ENCODE results near the gene STARD13.

STARD13 gene

DNA sequence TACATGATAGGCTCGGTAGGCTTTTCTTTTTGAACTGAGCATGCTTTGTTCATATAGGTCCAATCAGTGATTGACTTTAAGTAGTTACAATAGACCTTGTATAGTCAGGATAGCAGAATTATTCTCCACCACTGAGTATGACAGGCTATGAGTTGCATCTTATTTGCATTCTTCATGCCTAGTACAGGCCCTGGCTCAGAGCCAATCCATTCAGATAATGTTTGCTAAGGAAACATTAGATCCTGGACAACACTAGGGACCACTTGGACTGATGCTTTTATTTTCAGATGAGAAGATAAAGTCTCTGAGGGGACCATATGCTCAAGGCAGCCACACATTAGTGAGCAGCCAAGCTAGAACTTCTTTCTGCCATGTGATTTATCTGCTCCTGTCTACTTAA lies 135.4 kb downstream of the STARD13 start:
- Mint-ChIP-seq H3K27ac (no peak overlapping the region), H3K36me3 (ENCODE audit: low read depth) (no peaks in the 10 kb centered on the region), H3K4me1 (ENCODE audit: low read depth) (peaks cover 12% of the 10 kb centered on the region), H3K9me3 (no peaks in the 10 kb centered on the region), H3K27me3 (peaks cover 25% of the 10 kb centered on the region), H3K4me3 (no peak overlapping the region)
- no peak for DNase-seq

DNA sequence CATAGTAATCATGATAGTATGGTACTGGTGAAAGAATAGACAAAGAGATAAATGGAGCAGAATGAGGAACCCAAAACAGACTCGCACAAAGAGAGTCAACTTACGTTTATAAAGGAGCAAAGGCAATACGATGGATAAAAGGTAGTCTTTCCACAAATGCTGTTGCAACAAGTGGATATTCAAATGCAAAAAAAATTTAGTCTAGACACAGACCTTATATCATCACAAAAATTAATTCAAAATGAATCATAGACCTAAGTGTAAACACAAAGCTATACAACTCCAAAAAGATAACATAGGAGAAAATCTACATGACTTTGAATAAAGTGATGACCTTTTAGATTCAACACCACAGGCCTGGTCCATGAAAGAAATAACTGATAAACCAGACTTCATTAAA lies 137.7 kb downstream of the STARD13 start:
- Mint-ChIP-seq H3K4me3 (no peak overlapping the region), H3K27ac (no peak overlapping the region), H3K27me3 (peaks cover 39% of the 10 kb centered on the region), H3K9me3 (no peaks in the 10 kb centered on the region), H3K36me3 (ENCODE audit: low read depth) (no peaks in the 10 kb centered on the region), H3K4me1 (ENCODE audit: low read depth) (peaks cover 17% of the 10 kb centered on the region)
- no peak for DNase-seq

DNA sequence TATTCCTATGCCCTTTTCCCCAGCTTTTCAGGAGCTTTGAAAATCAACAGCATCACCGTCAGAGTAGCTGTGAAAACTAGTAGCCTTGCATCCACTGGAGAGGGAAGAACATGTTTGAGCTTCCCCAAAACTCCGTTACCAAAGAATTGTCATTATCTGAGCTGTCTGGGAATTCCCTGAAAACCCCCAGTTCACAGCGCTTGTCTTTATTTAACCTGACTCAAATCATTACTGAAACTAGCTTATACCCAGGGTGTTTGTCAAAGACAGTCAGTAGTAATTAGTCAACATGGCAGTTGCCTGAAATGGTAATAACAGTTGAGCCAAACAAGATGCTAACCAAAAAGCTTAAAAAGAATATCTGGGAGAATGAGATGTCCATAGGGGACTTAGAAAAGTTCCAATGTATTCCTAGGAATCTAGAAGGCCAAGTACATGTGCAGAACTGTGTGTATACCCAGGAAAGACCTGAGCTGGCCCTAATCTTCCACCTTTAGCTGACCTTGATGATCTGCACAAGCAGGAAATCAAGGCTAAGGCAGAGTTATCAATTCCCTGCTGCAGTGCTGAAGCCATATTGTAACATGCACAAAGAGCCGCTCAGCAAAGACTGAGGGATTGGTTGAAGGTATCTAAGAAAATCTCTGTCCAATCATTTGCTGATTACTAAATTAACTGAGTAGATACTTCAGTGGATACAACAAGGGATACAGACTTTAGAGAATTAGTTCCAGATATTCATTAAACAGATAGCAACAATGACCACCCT lies 138.5 kb downstream of the STARD13 start:
- H3K27me3 Mint-ChIP-seq: peaks cover 46% of the 10 kb centered on the region
- peak overlapping the region; percentile 47 for H3K27ac Mint-ChIP-seq
- DNase-seq: no peak
- no peaks in the 10 kb centered on the region for H3K9me3 Mint-ChIP-seq
- peaks cover 17% of the 10 kb centered on the region for H3K4me1 Mint-ChIP-seq (ENCODE audit: low read depth)
- H3K36me3 Mint-ChIP-seq (ENCODE audit: low read depth): no peaks in the 10 kb centered on the region
- H3K4me3 Mint-ChIP-seq: no peak overlapping the region

DNA sequence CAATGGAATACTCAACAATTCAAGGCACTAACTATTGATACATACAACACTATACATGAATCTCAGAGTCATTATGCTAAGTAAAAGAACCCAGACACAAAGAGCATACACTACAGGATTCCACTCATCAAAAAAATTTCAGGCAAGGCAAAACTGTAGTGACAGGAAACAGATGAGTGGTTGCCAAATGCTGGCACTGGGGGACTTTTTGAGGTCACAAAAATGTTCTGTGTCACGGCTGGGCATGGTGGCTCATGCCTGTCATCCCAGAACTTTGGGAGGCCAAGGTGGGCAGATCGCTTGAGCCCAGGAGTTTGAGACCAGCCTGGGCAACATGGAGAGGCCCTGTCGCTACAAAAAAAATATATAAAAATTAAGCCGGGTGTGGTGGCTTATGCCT lies 139.9 kb downstream of the STARD13 start:
- Mint-ChIP-seq H3K27ac (peak overlapping the region; percentile 10), H3K36me3 (ENCODE audit: low read depth) (no peaks in the 10 kb centered on the region), H3K4me3 (no peak overlapping the region), H3K27me3 (peaks cover 34% of the 10 kb centered on the region), H3K4me1 (ENCODE audit: low read depth) (peaks cover 17% of the 10 kb centered on the region), H3K9me3 (no peaks in the 10 kb centered on the region)
- no peak for DNase-seq

DNA sequence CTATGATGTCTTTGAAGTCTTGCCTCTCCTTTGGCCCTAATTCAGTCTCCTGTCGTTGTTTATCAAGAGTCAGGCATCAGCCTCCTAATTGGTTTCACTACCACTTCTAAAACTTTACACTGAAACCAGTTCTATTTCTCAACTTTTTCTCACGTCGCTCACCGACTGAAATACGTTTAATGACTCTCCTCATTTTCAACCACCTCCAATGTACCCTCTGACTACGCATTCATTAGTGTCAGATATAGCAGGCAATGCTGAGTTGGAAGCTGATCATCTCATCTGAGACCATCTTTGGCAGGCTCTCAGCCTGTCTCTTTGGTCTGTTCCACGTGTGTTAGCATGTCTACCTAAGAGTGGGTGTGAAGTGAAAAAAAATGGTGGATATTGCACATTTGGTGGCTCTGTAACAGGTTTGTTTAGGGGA lies 141.2 kb downstream of the STARD13 start:
- Mint-ChIP-seq H3K27me3 (peaks cover 31% of the 10 kb centered on the region), H3K36me3 (ENCODE audit: low read depth) (no peaks in the 10 kb centered on the region), H3K4me1 (ENCODE audit: low read depth) (peaks cover 17% of the 10 kb centered on the region), H3K27ac (no peak overlapping the region), H3K4me3 (no peak overlapping the region), H3K9me3 (no peaks in the 10 kb centered on the region)
- no peak for DNase-seq

DNA sequence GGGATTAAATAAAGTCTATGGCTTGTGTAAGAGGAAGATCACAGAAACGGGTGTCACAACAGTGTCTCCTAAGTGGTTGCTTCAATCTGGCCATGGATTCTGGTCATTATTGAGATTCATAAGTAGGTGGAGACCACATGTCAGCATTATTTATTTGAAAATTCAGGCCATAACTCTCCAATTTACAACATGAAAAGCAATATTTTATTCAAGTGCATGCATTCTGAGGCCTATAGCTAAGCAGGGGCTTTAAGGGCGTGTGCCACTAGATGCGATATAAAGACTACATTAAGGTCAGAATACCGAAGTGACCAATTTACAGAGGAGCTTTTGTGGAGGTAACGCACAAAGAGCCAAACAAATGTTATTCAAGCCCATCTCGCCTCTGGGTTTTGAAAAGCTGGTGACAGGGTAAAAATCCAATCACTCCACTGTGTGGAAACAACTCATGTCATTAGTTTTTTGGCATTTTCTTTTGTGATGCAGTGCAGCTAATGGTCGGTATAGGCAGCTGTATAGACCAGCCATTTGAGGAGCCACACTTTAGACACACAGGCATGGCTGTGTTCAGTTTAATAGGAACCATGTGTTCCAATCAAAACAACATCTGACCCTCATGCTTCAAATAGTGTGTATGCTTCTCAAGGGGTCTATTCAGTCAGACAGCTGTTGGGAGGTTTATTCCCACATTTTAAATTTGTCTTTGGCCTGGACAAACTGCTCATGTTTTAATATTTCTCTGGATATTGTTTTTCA lies 145.6 kb downstream of the STARD13 start:
- H3K27ac Mint-ChIP-seq: no peak overlapping the region
- H3K4me3 Mint-ChIP-seq: no peak overlapping the region
- H3K27me3 Mint-ChIP-seq: peaks cover 20% of the 10 kb centered on the region
- H3K4me1 Mint-ChIP-seq (ENCODE audit: low read depth): peaks cover 4% of the 10 kb centered on the region
- no peak for DNase-seq
- peaks cover 4% of the 10 kb centered on the region for H3K9me3 Mint-ChIP-seq
- H3K36me3 Mint-ChIP-seq (ENCODE audit: low read depth): no peaks in the 10 kb centered on the region

DNA sequence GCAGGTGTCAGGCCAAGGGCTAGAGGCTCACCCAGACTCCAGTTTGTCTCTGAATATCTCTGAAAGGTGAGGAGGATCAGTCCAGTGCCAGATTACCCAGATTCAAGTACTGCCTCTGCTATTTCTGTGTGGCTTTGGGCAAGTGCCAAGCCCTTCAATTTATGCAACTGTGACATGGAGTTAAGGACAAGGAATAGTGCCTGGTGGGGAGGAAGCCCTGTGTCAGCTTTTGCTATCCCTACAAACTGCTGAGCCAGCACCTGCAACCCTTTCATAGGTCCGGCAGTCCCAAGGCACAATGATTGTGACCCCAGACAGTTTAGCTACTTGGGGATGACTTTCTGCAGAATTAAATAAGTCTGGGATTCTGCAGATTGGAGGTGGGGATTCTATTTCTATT lies 146.4 kb downstream of the STARD13 start:
- DNase-seq: no peak
- H3K9me3 Mint-ChIP-seq: peaks cover 4% of the 10 kb centered on the region
- no peak overlapping the region for H3K27ac Mint-ChIP-seq
- peaks cover 13% of the 10 kb centered on the region for H3K27me3 Mint-ChIP-seq
- H3K36me3 Mint-ChIP-seq (ENCODE audit: low read depth): no peaks in the 10 kb centered on the region
- H3K4me3 Mint-ChIP-seq: no peak overlapping the region
- no peaks in the 10 kb centered on the region for H3K4me1 Mint-ChIP-seq (ENCODE audit: low read depth)

DNA sequence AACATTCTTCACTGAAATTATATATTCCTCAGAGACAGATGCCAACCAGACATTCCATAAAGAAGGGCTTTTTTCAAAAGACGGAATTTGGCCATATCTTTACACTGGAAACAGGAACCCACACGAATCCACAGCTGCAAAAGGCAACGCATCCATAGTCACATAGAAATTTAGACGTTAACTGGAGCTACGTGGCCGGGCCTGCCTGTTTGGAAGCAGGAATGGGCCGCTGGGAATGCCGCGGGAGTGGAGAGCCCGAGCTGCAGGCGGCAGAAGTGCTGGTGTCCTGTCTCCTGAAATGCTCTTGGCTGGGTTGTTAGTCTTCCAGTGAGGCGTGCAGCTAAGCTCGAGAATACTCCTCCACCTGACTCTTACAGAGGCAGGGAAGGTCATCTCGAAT lies 147.1 kb downstream of the STARD13 start:
- no peak overlapping the region for H3K4me3 Mint-ChIP-seq
- DNase-seq: no peak

DNA sequence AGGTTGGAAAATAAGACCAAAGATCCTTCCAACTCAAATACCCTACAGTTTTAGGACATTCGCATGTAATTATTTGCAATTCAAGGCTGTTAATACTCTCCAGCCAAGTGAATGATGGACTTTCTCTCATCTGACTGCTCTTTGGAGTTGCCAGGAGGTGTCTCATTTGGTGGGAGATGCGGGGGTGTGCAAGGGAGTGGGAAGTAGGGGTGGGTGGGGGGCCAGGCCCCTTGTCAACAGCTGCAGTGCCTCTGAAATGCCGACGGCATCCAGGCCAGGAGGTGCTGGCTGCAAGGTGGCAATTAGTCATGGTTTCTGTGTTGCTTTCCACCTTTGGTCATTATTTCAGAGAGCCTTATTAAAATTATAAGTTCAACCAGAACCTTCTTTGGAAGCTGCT lies 147.8 kb downstream of the STARD13 start:
- Mint-ChIP-seq H3K4me3 (no peak overlapping the region), H3K27me3 (peaks cover 6% of the 10 kb centered on the region), H3K4me1 (ENCODE audit: low read depth) (no peaks in the 10 kb centered on the region), H3K36me3 (ENCODE audit: low read depth) (no peaks in the 10 kb centered on the region), H3K27ac (no peak overlapping the region), H3K9me3 (peaks cover 4% of the 10 kb centered on the region)
- DNase-seq: no peak

More for the DNA sequence above, 147.1 kb downstream of the STARD13 start:
- Mint-ChIP-seq H3K9me3 (peaks cover 4% of the 10 kb centered on the region), H3K36me3 (ENCODE audit: low read depth) (no peaks in the 10 kb centered on the region), H3K27me3 (peaks cover 8% of the 10 kb centered on the region), H3K4me1 (ENCODE audit: low read depth) (no peaks in the 10 kb centered on the region), H3K27ac (no peak overlapping the region)

DNA sequence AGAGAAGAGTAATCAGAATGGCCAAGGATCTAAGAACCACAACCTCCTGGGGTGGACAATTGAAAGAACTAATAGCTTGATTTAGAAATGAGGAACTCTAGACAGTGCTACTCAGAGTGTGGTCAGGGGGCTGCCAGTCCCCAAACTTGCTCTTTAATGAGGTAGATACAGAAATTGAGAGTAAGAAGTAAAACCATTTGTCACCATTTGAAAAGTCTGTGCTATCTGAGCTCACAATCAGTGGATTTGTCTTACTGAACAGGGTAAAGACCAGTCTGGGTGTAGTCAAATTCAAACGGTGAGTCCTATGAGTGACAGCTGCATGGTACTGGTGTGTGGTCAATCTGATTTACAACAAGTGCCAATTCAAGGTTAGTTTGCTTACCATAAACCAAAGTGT lies 150.5 kb downstream of the STARD13 start:
- H3K27me3 Mint-ChIP-seq: no peaks in the 10 kb centered on the region
- H3K4me3 Mint-ChIP-seq: no peak overlapping the region
- H3K36me3 Mint-ChIP-seq (ENCODE audit: low read depth): no peaks in the 10 kb centered on the region
- H3K27ac Mint-ChIP-seq: no peak overlapping the region
- H3K9me3 Mint-ChIP-seq: peaks cover 6% of the 10 kb centered on the region
- H3K4me1 Mint-ChIP-seq (ENCODE audit: low read depth): peaks cover 2% of the 10 kb centered on the region
- no peak for DNase-seq

DNA sequence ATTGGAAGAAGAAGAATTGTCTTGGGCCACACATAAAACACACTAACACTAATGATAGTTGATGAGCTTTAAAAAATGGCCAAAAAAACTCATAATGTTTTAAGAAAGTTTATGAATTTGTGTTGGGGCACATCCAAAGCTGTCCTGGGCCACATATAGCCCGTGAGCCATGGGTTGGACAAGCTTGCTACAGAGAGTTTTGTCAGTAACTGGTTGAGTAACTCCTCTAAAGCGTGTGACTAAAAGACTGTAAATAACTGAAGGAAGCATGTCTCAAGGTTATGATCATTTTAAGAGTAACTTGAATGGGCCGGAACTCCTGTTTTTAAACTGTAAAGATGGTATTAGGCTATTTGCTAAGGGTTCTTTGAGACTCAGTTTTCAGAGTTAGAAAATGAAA lies 151.3 kb downstream of the STARD13 start:
- Mint-ChIP-seq H3K4me1 (ENCODE audit: low read depth) (peaks cover 2% of the 10 kb centered on the region), H3K9me3 (peaks cover 6% of the 10 kb centered on the region), H3K27ac (no peak overlapping the region), H3K36me3 (ENCODE audit: low read depth) (no peaks in the 10 kb centered on the region), H3K27me3 (no peaks in the 10 kb centered on the region), H3K4me3 (no peak overlapping the region)
- DNase-seq: no peak

DNA sequence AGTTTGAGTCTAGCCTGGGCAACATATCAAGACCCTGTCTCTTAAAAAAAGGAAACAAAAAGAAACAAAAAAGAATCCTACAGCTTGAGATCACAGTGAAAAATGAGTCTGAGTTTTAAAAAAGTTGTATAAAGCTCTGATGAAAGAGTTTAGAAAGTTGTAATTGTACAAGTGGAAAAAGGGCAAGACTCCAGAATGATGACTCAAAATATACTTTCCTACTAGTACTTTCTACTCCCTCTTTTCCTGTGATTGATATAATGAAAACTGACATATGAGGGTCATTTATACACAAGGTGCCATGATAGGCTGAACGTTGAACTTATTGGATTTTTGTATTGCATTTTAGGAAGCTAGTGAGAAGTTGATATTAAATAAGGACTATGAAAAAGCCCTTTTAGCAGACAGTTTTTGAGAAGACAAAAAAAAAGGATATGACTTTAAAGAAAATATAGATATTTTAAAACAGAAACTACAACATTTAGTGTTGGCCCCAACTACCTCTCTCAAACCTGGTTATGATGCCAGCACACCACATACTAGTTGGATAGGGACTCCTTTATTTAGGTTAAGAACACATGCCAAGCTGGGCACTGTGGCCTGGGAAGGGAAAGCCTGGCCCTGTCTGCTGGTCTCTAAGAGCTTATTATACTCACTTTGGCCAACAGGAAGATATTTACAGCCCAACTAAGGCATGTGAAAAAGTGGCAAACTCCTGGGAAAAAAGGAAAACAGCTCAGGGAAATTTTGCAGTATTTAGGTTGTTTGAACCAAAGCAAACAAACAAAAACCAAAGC lies 152.7 kb downstream of the STARD13 start:
- DNase-seq: no peak
- H3K4me3 Mint-ChIP-seq: no peak overlapping the region
- peaks cover 2% of the 10 kb centered on the region for H3K4me1 Mint-ChIP-seq (ENCODE audit: low read depth)
- H3K9me3 Mint-ChIP-seq: peaks cover 6% of the 10 kb centered on the region
- H3K27me3 Mint-ChIP-seq: no peaks in the 10 kb centered on the region
- peak overlapping the region; percentile 26 for H3K27ac Mint-ChIP-seq
- H3K36me3 Mint-ChIP-seq (ENCODE audit: low read depth): no peaks in the 10 kb centered on the region

DNA sequence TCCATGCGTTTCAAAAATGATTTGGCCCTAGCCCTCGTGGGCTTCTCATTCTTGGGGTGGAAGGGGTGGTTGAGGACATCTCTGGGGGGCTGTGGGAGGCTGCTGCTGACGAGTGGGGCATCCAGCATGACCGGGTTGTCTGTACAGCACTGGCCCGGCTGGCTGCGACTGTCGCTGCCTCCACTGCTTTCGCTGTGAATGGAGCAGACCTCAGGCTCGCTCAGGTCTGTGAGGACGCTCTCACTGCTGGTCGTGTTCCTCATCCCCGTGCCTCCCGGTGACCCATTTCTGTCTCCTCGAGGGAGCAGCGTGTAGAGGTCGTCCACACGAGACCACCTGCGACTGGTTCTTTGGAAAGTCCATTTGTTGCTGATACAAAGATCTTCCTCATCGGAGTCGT lies 155.7 kb downstream of the STARD13 start:
- H3K9me3 Mint-ChIP-seq: peaks cover 2% of the 10 kb centered on the region
- no peaks in the 10 kb centered on the region for H3K27me3 Mint-ChIP-seq
- no peak overlapping the region for H3K4me3 Mint-ChIP-seq
- DNase-seq: no peak
- H3K36me3 Mint-ChIP-seq (ENCODE audit: low read depth): no peaks in the 10 kb centered on the region
- H3K27ac Mint-ChIP-seq: no peak overlapping the region
- peaks cover 2% of the 10 kb centered on the region for H3K4me1 Mint-ChIP-seq (ENCODE audit: low read depth)

DNA sequence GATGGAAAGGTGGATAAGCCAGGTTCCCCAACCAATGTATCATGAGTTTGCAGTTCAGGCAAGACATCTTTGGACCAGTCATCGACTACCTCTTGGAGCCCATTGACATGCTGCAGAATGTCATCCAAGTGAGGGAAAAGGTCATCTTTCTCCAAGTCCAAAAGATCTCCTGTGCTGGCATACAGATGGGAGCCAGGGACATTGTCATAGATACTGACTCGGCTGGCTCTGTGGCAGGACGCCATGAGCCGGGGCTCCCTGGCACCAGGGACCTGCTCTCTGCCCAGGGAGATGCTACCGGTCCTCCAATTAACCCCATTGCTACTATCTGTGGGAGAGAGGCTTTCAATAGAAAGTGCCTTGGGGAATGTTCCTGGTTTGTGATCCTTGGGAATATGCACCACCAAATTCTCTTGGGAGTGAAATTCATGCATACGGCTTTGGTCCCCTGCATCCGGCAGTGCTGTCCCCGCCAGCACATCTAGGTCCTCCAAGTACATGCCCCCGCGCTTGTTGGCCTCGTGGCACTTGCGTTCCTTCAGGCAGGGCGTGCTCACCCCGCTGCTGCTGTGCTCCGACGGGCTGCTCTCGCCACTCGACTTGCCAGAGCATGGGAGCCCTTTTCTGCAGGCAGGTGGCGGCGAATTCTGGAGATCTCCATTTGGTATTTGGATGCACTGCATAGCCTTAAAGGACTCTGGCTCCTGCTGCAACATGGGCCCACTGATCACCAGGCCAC lies 156.3 kb downstream of the STARD13 start:
- Mint-ChIP-seq H3K4me1 (ENCODE audit: low read depth) (peaks cover 2% of the 10 kb centered on the region), H3K36me3 (ENCODE audit: low read depth) (no peaks in the 10 kb centered on the region), H3K27me3 (no peaks in the 10 kb centered on the region), H3K27ac (no peak overlapping the region), H3K4me3 (no peak overlapping the region), H3K9me3 (peaks cover 2% of the 10 kb centered on the region)
- DNase-seq: no peak

Measured in activated T-cell treated with anti-CD3 and anti-CD28 coated beads, Interleukin-2, amount 50 U/mL, for 24 hours (primary cell).